WTC11 (cell line): ENCODE measurements around the gene NOS3.

Experiments
- CREM ChIP-seq: sonication (generic); formaldehyde crosslinking; IDR thresholded peaks from 2 replicates; pipeline ENCODE4 v1.8.1; 2022; ENCODE audit warnings: mild to moderate bottlenecking, missing genetic modification reagents, moderate library complexity
- JUN ChIP-seq: sonication (generic); formaldehyde crosslinking; IDR thresholded peaks from 2 replicates; pipeline ENCODE4 v1.8.0; 2023; ENCODE audit warnings: mild to moderate bottlenecking, missing genetic modification reagents
- MXD4 ChIP-seq: fragments of 250-450 bp; sonication (Bioruptor Pico); IDR thresholded peaks from 2 replicates; pipeline ENCODE4 v1.8.0; 2021; ENCODE audit warnings: mild to moderate bottlenecking, moderate library complexity, borderline replicate concordance
- NR1H2 ChIP-seq: sonication (generic); formaldehyde crosslinking; IDR thresholded peaks from 2 replicates; pipeline ENCODE4 v1.9.0; 2021; ENCODE audit warnings: mild to moderate bottlenecking, moderate library complexity, missing genetic modification reagents
- NR2C2 ChIP-seq: sonication (generic); formaldehyde crosslinking; IDR thresholded peaks from 2 replicates; pipeline ENCODE4 v1.8.0; 2022; ENCODE audit warnings: mild to moderate bottlenecking, missing genetic modification reagents
- ZNF232 ChIP-seq: sonication (generic); formaldehyde crosslinking; IDR thresholded peaks from 2 replicates; pipeline ENCODE4 v1.8.0; 2022; ENCODE audit warnings: mild to moderate bottlenecking, missing genetic modification reagents
- TF ChIP-seq, protein P1 (sequence below): fragments of 200-600 bp; IDR thresholded peaks from 2 replicates; pipeline ENCODE4 v1.8.0; 2022; ENCODE audit warnings: antibody characterized with exemption
- TF ChIP-seq, protein P2 (sequence below): sonication (generic); formaldehyde crosslinking; IDR thresholded peaks from 2 replicates; pipeline ENCODE4 v1.8.1; 2022; ENCODE audit warnings: mild to moderate bottlenecking, moderate library complexity, missing genetic modification reagents
- TF ChIP-seq, protein P3 (sequence below): sonication (generic); formaldehyde crosslinking; IDR thresholded peaks from 2 replicates; pipeline ENCODE4 v1.8.0; 2022; ENCODE audit warnings: mild to moderate bottlenecking, missing genetic modification reagents
- TF ChIP-seq, protein P4 (sequence below): sonication (generic); formaldehyde crosslinking; conservative IDR thresholded peaks from 2 replicates; pipeline ENCODE4 v1.8.1; 2023; ENCODE audit warnings: mild to moderate bottlenecking, low read depth, missing genetic modification reagents, moderate library complexity
- TF ChIP-seq, protein P5 (sequence below): sonication (generic); formaldehyde crosslinking; IDR thresholded peaks from 2 replicates; pipeline ENCODE4 v1.8.0; 2022; ENCODE audit warnings: mild to moderate bottlenecking, missing genetic modification reagents

DNA sequence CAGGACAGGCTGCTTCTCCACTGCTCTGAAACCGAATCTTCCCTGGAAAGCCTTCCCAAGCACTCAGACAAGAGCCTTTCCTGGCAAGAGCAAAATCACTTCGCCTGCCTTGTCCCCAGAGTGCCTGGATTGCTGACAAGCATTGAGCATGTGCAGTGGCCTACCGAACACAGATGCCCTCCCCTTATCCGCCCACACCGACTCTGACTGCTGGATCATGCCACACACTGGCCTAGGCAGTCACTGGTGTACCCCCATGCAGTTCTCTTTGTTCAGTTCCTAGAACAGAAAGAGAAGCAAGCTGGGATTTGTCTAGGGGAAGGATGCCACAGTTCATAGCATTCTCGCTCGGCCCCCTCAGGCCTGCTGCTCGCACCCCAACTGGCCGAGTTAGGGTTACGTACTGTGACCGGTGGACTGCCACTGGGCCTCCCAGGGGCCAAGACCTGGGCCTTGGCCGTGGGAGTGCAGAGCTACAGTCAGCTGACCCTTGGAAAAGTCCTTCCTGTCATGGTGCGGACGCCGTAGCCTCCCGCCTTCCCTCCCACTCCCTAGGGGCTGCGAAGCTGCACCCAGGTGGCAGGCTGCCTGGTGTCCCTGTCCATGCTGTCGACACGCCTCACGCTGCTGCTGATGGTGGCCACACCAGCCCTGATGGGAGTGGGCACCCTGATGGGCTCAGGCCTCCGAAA is 44.4 kb downstream of the NOS3 start:
- TF ChIP-seq, protein P1, sequence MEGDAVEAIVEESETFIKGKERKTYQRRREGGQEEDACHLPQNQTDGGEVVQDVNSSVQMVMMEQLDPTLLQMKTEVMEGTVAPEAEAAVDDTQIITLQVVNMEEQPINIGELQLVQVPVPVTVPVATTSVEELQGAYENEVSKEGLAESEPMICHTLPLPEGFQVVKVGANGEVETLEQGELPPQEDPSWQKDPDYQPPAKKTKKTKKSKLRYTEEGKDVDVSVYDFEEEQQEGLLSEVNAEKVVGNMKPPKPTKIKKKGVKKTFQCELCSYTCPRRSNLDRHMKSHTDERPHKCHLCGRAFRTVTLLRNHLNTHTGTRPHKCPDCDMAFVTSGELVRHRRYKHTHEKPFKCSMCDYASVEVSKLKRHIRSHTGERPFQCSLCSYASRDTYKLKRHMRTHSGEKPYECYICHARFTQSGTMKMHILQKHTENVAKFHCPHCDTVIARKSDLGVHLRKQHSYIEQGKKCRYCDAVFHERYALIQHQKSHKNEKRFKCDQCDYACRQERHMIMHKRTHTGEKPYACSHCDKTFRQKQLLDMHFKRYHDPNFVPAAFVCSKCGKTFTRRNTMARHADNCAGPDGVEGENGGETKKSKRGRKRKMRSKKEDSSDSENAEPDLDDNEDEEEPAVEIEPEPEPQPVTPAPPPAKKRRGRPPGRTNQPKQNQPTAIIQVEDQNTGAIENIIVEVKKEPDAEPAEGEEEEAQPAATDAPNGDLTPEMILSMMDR, result no peak
- TF ChIP-seq, protein P2, sequence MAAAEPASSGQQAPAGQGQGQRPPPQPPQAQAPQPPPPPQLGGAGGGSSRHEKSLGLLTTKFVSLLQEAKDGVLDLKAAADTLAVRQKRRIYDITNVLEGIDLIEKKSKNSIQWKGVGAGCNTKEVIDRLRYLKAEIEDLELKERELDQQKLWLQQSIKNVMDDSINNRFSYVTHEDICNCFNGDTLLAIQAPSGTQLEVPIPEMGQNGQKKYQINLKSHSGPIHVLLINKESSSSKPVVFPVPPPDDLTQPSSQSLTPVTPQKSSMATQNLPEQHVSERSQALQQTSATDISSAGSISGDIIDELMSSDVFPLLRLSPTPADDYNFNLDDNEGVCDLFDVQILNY, result no peak
- TF ChIP-seq JUN (CRISPR knock-in tag) (no peak), MXD4 (no peak), ZNF232 (CRISPR knock-in tag) (no peak), NR1H2 (CRISPR knock-in tag) (no peak), CREM (CRISPR knock-in tag) (no peak), NR2C2 (CRISPR knock-in tag) (no peak)
- TF ChIP-seq, protein P3, sequence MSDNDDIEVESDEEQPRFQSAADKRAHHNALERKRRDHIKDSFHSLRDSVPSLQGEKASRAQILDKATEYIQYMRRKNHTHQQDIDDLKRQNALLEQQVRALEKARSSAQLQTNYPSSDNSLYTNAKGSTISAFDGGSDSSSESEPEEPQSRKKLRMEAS (CRISPR knock-in tag), result no peak
- TF ChIP-seq, protein P4, sequence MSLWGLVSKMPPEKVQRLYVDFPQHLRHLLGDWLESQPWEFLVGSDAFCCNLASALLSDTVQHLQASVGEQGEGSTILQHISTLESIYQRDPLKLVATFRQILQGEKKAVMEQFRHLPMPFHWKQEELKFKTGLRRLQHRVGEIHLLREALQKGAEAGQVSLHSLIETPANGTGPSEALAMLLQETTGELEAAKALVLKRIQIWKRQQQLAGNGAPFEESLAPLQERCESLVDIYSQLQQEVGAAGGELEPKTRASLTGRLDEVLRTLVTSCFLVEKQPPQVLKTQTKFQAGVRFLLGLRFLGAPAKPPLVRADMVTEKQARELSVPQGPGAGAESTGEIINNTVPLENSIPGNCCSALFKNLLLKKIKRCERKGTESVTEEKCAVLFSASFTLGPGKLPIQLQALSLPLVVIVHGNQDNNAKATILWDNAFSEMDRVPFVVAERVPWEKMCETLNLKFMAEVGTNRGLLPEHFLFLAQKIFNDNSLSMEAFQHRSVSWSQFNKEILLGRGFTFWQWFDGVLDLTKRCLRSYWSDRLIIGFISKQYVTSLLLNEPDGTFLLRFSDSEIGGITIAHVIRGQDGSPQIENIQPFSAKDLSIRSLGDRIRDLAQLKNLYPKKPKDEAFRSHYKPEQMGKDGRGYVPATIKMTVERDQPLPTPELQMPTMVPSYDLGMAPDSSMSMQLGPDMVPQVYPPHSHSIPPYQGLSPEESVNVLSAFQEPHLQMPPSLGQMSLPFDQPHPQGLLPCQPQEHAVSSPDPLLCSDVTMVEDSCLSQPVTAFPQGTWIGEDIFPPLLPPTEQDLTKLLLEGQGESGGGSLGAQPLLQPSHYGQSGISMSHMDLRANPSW (CRISPR knock-in tag), result no peak
- TF ChIP-seq, protein P5, sequence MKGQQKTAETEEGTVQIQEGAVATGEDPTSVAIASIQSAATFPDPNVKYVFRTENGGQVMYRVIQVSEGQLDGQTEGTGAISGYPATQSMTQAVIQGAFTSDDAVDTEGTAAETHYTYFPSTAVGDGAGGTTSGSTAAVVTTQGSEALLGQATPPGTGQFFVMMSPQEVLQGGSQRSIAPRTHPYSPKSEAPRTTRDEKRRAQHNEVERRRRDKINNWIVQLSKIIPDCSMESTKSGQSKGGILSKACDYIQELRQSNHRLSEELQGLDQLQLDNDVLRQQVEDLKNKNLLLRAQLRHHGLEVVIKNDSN (CRISPR knock-in tag), result no peak
